PFSK-1 (cell line): Measurements from ENCODE around the gene MGST2.

Experiments used
- POLR2AphosphoS5 ChIP-seq: IDR thresholded peaks from 2 replicates; pipeline ENCODE4 v1.6.1; 2012; ENCODE audit warnings: low read depth, mild to moderate bottlenecking, control low read depth, low read length, moderate library complexity
- TF ChIP-seq, protein P1 (sequence below), 2 experiments: IDR thresholded peaks; 2 replicates each; pipeline versions ENCODE4 v1.6.1 to v1.8.0; 2011 to 2012; ENCODE audit warnings: low read depth in 2 of 2, low read length in 2 of 2, control low read depth in 1 of 2, inconsistent platforms in 1 of 2, mild to moderate bottlenecking in 1 of 2, moderate library complexity in 1 of 2; ENCODE audit not compliant: insufficient read depth in 1 of 2

GRCh38 chr4:139625093-139625455 lies 40.5 kb upstream of the MGST2 start:
- TF ChIP-seq, protein P1, sequence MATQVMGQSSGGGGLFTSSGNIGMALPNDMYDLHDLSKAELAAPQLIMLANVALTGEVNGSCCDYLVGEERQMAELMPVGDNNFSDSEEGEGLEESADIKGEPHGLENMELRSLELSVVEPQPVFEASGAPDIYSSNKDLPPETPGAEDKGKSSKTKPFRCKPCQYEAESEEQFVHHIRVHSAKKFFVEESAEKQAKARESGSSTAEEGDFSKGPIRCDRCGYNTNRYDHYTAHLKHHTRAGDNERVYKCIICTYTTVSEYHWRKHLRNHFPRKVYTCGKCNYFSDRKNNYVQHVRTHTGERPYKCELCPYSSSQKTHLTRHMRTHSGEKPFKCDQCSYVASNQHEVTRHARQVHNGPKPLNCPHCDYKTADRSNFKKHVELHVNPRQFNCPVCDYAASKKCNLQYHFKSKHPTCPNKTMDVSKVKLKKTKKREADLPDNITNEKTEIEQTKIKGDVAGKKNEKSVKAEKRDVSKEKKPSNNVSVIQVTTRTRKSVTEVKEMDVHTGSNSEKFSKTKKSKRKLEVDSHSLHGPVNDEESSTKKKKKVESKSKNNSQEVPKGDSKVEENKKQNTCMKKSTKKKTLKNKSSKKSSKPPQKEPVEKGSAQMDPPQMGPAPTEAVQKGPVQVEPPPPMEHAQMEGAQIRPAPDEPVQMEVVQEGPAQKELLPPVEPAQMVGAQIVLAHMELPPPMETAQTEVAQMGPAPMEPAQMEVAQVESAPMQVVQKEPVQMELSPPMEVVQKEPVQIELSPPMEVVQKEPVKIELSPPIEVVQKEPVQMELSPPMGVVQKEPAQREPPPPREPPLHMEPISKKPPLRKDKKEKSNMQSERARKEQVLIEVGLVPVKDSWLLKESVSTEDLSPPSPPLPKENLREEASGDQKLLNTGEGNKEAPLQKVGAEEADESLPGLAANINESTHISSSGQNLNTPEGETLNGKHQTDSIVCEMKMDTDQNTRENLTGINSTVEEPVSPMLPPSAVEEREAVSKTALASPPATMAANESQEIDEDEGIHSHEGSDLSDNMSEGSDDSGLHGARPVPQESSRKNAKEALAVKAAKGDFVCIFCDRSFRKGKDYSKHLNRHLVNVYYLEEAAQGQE (IDR thresholded peaks at IDR 0.05; ENCODE audit: insufficient read depth in 1 of 2, low read depth in 2 of 2, low read length in 2 of 2): no peak
- TF ChIP-seq POLR2AphosphoS5: no peak
